ENCODE results near the gene KDM2A.

- TF ChIP-seq CTCF (IDR thresholded peaks at IDR 0.05) (no peak), POLR2A (IDR thresholded peaks at IDR 0.05; ENCODE audit: low read depth) (no peak)
These were observed 167.7 kb downstream of the KDM2A start for GRCh38 chr11:67286621-67287333.
